C4-2B (cell line): ENCODE data around the gene IL1R1.

Experiments used
- ZFX ChIP-seq: fragments of 450-650 bp; IDR thresholded peaks from 2 replicates; pipeline ENCODE4 v1.6.1; 2017
- TF ChIP-seq, protein P1 (sequence below): fragments of 450-650 bp; conservative IDR thresholded peaks from 2 replicates; pipeline ENCODE4 v1.5.1; 2017; ENCODE audit warnings: mild to moderate bottlenecking

DNA sequence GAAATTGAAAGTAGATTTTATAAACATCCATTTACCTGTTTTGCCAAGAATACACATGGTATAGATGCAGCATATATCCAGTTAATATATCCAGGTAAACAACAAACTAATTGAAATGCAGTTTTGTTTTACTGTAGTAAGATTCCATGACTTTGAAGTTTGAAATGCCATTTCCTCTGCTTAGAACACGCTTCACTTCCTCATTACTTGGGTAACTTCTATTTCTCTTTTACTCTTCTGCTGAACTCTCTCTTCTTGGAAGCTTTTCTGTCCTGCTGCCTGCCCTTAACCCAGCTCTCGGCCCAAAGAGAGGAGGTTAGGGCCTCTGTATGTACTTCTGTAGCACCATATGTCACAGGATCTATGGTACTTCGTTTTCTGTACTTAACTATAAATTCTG, 30.2 kb downstream of the IL1R1 start:
- TF ChIP-seq, protein P1, sequence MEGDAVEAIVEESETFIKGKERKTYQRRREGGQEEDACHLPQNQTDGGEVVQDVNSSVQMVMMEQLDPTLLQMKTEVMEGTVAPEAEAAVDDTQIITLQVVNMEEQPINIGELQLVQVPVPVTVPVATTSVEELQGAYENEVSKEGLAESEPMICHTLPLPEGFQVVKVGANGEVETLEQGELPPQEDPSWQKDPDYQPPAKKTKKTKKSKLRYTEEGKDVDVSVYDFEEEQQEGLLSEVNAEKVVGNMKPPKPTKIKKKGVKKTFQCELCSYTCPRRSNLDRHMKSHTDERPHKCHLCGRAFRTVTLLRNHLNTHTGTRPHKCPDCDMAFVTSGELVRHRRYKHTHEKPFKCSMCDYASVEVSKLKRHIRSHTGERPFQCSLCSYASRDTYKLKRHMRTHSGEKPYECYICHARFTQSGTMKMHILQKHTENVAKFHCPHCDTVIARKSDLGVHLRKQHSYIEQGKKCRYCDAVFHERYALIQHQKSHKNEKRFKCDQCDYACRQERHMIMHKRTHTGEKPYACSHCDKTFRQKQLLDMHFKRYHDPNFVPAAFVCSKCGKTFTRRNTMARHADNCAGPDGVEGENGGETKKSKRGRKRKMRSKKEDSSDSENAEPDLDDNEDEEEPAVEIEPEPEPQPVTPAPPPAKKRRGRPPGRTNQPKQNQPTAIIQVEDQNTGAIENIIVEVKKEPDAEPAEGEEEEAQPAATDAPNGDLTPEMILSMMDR, result no peak
- TF ChIP-seq ZFX, result no peak
